HCEC 1CT (cell line): ENCODE results near the gene TOM1L2.

Experiments
- DNase-seq: peaks from one replicate; pipeline ENCODE4 v3.0.0-alpha.2; 2017

The TOM1L2 gene

DNA sequence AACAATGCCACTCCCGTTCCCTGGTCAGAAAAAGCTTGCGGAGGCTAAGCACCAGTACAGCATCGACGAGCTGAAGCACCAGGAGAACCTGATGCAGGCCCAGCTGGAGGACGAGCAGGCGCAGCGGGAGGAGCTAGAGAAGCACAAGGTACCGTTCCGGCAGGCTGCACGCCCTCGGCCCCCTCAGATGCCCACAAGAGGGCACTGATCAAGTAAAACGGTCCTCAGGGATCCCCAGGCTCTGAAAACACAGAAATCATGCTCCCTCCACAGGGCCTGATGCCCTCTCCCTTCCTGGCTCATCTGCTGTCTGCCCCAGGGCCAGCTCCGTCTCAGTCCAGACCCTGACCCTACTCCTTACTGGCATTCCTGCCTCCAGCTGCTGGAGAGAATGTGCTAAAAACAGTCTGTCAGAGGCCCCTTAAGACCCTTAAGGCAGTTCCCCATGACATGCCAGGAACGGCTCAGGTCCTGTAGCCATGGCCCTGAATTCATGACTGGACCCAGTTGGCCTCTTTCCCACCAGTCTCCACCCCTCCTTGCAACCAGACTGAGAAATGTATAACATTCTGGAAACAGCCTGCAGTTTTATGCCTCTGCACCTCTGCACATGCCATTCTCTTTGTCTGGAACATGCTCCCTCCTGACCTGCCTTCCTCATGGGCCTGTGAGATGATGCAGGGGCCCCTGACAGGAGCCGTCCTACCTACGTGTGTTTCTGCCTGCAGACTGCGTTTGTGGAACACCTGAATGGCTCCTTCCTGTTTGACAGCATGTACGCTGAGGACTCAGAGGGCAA lies 22.3 kb upstream of the TOM1L2 start:
- no peak for DNase-seq

DNA sequence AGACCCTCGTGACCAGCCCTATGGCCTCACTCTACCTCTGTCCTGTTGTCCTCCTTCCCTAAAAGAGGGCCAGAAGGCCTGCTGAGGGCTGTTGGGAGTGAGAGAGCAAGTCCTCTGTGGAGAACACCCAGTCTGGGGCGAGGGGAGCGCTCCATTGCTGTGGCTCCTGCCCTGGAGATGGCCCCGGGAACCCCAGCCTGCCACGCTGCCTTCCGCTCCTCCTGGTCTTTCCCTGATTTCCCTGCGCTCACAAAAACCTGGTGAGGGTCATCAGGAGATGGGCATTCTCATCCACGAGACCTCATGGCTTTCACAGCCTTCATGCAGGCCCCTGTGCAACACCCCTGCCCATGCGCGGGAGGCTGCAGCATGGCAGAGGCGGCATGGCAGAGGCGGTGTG lies 21.7 kb upstream of the TOM1L2 start:
- DNase-seq, result no peak

GRCh38 chr17:17993366-17993765 lies 21.2 kb upstream of the TOM1L2 start:
- no peak for DNase-seq

- DNase-seq, result no peak
Observed at GRCh38 chr17:17990282-17990681, 18.1 kb upstream of the TOM1L2 start.

DNA sequence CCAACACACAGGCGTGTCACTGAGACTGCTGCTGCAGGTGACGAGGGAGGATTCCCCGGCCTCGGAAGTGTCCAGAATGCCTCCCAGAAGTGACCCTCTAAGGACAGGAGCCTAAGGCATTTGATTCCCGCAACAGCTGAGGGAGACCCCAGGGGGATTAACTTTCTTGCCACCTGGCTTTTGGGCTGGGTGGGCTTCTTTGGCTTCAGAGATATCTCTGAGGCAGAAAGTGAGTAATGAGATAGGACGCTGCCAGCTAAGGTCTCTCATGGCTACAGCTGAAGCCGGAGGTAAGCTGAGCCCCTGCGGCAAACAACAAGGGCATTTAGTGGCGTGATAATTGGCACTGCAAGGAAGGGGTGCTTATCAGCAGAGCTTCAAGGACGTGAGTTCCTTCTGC lies 17.4 kb upstream of the TOM1L2 start:
- DNase-seq, result no peak

DNA sequence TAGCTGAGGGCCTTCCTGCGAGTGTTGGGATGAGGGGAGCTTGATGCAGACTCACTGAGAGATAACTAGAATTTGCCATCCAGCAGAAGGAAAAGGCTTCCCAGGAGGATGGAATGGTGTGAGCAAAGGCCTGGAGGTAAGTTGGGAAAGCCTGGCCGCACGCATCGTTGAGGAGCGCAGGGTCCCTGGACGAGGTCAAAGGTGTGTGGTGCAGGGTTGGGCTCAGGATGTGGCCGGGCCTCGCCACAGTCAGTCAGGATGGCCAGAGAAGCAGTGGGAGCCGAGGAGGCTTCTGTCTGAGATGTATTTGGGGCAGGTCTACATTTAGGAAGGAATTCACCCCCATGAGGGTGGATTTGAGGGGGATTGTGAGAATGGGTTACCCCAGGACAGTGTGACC lies 16.9 kb upstream of the TOM1L2 start:
- DNase-seq, result no peak

DNA sequence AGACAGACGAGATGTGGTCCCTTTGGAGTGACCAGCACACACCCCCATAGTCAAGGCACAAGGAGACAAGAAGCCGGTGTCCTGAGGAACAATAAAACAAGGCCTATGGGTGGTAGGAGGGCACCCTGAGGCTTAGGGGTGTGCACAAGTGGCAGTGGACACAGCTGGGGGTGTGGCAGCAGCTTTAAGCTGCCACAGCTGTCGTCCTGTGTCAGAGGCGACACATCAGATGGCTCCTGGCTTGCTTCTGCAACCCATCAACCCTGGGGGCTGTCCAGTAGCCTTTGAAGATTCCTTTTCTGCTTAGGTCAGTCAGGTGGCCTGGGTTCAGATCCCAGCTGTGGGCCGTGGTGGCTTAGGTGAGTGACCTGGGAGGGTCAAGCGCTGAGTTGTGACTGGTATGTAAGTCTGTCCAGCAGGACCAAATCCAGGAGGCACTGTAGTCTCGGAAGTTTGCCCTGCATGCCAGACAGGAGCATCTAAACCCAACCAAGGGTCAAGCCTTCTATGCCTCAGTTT lies 16.3 kb upstream of the TOM1L2 start:
- no peak for DNase-seq

GRCh38 chr17:17987901-17988300 lies 15.7 kb upstream of the TOM1L2 start:
- DNase-seq, result no peak

- no peak for DNase-seq
Observed at GRCh38 chr17:17987187-17987896, 15.1 kb upstream of the TOM1L2 start.

GRCh38 chr17:17985555-17985954 lies 13.4 kb upstream of the TOM1L2 start:
- no peak for DNase-seq

DNA sequence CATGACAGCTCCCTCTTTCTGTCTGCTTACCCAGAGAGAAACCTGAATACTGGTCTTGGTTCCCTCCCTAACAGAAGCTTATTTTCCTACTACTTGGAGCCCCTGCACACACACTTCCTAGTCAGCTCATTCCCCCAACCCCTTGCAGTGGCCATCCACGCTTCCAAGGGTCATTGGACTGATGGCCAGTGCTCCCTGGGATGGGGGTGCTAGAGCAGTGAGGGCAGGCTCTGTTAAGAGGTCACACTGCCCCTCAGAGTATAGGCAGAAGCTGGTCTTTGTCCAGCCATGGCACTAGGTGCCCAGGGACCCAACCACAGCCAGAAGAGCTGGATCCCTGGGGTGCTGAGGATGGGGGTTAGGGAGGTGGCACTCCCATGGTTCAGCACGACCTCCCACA lies 13.0 kb upstream of the TOM1L2 start:
- no peak for DNase-seq

GRCh38 chr17:17983776-17984175 lies 11.6 kb upstream of the TOM1L2 start:
- no peak for DNase-seq

DNA sequence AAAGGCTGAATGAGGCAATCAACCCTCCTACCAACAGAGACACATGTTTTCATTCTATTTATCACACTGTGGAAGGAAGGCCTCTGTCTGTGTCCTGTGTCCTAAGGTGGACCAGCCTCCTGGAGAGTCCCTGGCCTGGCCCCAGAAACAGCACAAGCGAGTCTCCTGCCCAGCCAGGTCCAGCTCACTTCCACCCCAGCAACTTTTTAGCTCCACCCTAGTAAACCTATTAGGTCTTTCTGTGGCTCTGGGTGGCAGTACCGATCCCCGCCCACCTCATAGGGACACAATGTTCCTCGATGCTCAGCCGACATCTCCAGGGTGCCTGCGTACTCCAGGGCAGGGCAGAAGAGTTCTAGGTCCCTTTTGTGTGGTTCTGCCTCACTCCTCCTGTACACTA lies 11.2 kb upstream of the TOM1L2 start:
- no peak for DNase-seq

- no peak for DNase-seq
Observed at GRCh38 chr17:17982801-17983200, 10.6 kb upstream of the TOM1L2 start.

- DNase-seq, result no peak
Observed at GRCh38 chr17:17981330-17981729, 9.1 kb upstream of the TOM1L2 start.

DNA sequence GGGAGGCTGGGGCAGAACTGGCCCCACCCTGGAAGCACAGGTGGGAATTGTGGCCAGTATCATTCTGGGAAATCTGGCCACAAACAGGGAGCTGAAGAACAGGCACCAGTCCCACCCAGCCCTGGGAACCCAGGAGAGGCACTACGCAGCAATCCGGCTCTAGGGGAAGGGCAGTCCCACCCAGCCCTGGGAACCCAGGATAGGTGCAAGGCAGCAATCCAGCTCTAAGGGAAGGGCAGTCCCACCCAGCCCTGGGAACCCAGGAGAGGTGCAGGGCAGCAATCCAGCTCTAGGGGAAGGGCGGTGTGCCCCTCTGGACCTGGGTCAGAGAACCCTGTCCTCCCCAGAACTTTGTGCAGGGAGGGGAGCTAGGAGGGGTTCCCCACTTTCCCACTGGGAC lies 7.6 kb upstream of the TOM1L2 start:
- DNase-seq, result no peak

GRCh38 chr17:17978481-17979424 lies 6.6 kb upstream of the TOM1L2 start:
- DNase-seq, result no peak

GRCh38 chr17:17976931-17977570 lies 4.9 kb upstream of the TOM1L2 start:
- no peak for DNase-seq

DNA sequence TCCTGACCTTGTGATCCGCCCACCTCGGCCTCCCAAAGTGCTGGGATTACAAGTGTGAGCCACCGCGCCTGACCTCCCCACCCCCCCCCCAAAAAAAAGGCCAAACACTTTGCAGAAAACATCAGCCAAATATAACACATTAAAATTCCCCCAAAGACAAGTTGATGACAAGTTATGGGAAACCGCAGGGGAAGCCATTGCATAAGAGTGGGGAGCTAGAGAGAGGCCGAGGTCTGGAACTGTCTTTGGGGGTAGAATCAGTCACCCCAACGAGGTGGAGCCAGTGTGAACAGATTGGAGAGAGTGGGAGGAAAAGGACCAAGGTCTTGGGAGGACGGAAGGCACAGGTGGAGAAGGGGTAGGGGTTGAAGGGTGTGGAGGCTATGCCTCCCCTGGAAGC lies 3.2 kb upstream of the TOM1L2 start:
- no peak for DNase-seq

DNA sequence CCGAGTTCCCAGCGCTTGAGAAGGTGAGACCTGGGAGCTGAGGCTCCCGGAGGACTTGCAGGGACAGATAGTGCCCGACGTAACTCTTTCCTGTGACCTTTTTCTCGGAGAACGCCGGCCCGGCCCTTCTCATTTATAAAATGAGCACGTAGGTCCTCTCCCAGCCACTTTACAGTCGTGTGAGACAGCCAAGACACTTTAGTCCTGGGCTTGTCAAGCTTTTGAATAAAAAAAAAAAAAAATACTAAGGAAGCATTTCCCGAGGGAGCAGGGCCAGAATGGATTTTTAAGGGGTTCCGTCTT lies 703 bp upstream of the TOM1L2 start:
- no peak for DNase-seq

- no peak for DNase-seq
Observed at GRCh38 chr17:17971431-17972125, 622 bp downstream of the TOM1L2 start.

DNA sequence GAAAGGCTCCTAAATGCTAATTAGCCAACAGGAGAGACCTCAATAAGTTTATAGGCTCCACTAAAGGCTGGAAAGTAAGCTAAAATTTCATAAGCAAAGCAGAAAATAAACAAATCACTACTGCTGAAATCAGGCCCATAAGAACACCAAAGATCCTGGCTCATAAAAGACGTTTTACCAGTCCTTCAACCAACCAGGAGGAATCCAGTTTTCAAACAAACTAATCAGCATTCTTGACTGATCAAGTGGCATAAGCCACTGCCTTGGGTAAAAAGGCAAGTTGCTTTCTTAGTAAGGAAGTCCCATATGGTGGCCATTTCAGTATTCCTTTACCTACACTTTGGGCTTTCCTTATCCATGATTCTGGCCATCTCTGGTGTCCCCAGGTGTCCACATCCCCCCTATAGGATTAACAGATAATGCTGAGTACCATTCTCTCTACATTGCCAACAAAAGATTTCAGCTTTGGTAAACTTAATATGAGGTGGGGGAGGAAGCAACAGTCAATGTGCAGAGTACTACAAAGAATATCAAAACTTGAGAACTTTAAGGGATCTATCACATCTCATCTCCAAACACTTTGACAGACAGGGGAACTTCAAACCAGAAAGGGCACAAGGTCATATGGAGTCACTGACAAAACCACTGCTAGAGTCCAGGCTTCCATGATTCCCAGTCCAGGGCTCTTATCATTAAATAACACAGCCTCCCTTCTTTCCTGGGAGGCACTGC lies 1.3 kb downstream of the TOM1L2 start:
- no peak for DNase-seq
